CD4-positive, CD25-positive, alpha-beta regulatory T cell (primary cell): ENCODE results near the gene ERVK3-1. TPM values are rescaled to one million over a fixed set of nuclear protein-coding genes. Genes with fewer than 3 reads are reported as not detected.
A peak's percentile ranks its signal among the peaks of the same experiment; 100 is the strongest.

Experiments used
- ATAC-seq, 2 donors: fragments of 150-1000 bp; cut with Tn5 transposase; one replicate each; pipeline ENCODE4 v1.10.0; 2021; ENCODE audit warnings: low read depth in 2 of 2, moderate number of reproducible peaks in 2 of 2, moderate library complexity in 1 of 2
- DNase-seq, 3 donors: peaks; one replicate each; pipeline versions ENCODE4 v3.0.0 to v3.0.0-alpha.2; 2012 to 2022; ENCODE audit warnings: mixed read lengths in 1 of 3
- H3K27ac ChIP-seq: one replicate; pipeline ENCODE4 v1.7.0; 2013; ENCODE audit warnings: mild to moderate bottlenecking, low read length; ENCODE audit not compliant: insufficient read depth, poor library complexity, severe bottlenecking
- H3K27me3 ChIP-seq: one replicate; pipeline ENCODE4 v1.7.0; 2013; ENCODE audit warnings: low read length; ENCODE audit not compliant: control insufficient read depth, insufficient read depth
- H3K36me3 ChIP-seq: one replicate; pipeline ENCODE4 v1.7.0; 2013; ENCODE audit warnings: mild to moderate bottlenecking, low read length, moderate library complexity; ENCODE audit not compliant: control insufficient read depth, insufficient read depth
- H3K4me1 ChIP-seq: 2 replicates; pipeline ENCODE4 v1.7.0; 2013; ENCODE audit warnings: mild to moderate bottlenecking, low read length; ENCODE audit not compliant: insufficient read depth, control insufficient read depth, poor library complexity, severe bottlenecking
- H3K4me3 ChIP-seq: one replicate; pipeline ENCODE4 v1.7.0; 2013; ENCODE audit warnings: low read depth, mild to moderate bottlenecking, low read length, moderate library complexity
- H3K9me3 ChIP-seq, 2 experiments: 1 replicate in 1 of 2; 2 replicates in 1 of 2; pipeline ENCODE4 v1.7.0; 2013; ENCODE audit warnings: low read length in 2 of 2, mild to moderate bottlenecking in 1 of 2, moderate library complexity in 1 of 2; ENCODE audit not compliant: control insufficient read depth in 2 of 2
- H3K27ac Mint-ChIP-seq, 3 donors: one replicate each; pipeline ENCODE4 v1.8.0; 2020 to 2022; ENCODE audit warnings: mild to moderate bottlenecking in 3 of 3, mixed read lengths in 3 of 3, moderate library complexity in 2 of 3
- H3K27me3 Mint-ChIP-seq: one replicate; pipeline ENCODE4 v1.8.0; 2022; ENCODE audit warnings: mild to moderate bottlenecking, mixed read lengths
- H3K36me3 Mint-ChIP-seq: one replicate; pipeline ENCODE4 v1.8.0; 2020; ENCODE audit warnings: mixed read lengths
- H3K4me1 Mint-ChIP-seq, 4 donors: one replicate each; pipeline ENCODE4 v1.8.0; 2020 to 2022; ENCODE audit warnings: mixed read lengths in 4 of 4, mild to moderate bottlenecking in 1 of 4
- H3K4me3 Mint-ChIP-seq, 4 donors: one replicate each; pipeline ENCODE4 v1.8.0; 2020 to 2022; ENCODE audit warnings: mild to moderate bottlenecking in 4 of 4, mixed read lengths in 4 of 4, moderate library complexity in 3 of 4
- H3K9me3 Mint-ChIP-seq, 7 donors: one replicate each; pipeline ENCODE4 v1.8.0; 2020 to 2022; ENCODE audit warnings: mixed read lengths in 7 of 7, mild to moderate bottlenecking in 3 of 7, moderate library complexity in 2 of 7
- polyA plus RNA-seq, 4 donors: library from polyadenylated mRNA; unstranded; fragments of 300-500 nt; fragmentation: Illumina TruSeq; gene quantifications; one replicate each; pipeline ENCODE4 v1.2.3, GENCODE V29; 2021
- total RNA-seq: library from RNA; stranded (reverse); gene quantifications from one replicate; pipeline ENCODE4 v1.2.3, GENCODE V29; 2022

ERVK3-1 gene
- total and polyA plus RNA-seq, 5 donors from 2014 or later = 65.9 to 117 (median 80.6) TPM

GRCh38 chr19:58357481-58358145, 52.4 kb downstream of the ERVK3-1 start:
- no peak for DNase-seq
- Histone ChIP-seq H3K27me3 (no peaks in the 10 kb centered on the region), H3K4me1 (peaks cover 28% of the 10 kb centered on the region), H3K27ac (no peak overlapping the region), H3K9me3 (no peaks in the 10 kb centered on the region), H3K36me3 (no peaks in the 10 kb centered on the region), H3K4me3 (no peak overlapping the region)
- H3K27me3 Mint-ChIP-seq = peaks cover 4% of the 10 kb centered on the region
- peaks cover 0 to 18% (median 4%) of the 10 kb centered on the region in 4 donors for H3K4me1 Mint-ChIP-seq
- no peaks in the 10 kb centered on the region for H3K9me3 Mint-ChIP-seq
- no peak for ATAC-seq
- H3K27ac Mint-ChIP-seq = no peak overlapping the region
- H3K4me3 Mint-ChIP-seq = peak overlapping the region in 2 of 4 donors; percentile 32 to 51
- H3K36me3 Mint-ChIP-seq = no peaks in the 10 kb centered on the region

- H3K27ac ChIP-seq = peak overlapping the region; percentile 76
- no peaks in the 10 kb centered on the region for H3K9me3 ChIP-seq
- Mint-ChIP-seq H3K9me3 (no peaks in the 10 kb centered on the region), H3K4me1 (peaks cover 0 to 11% (median 6%) of the 10 kb centered on the region in 4 donors), H3K36me3 (no peaks in the 10 kb centered on the region), H3K4me3 (peak overlapping the region; percentile 93 to 95 (median 94)), H3K27me3 (peaks cover 4% of the 10 kb centered on the region), H3K27ac (peak overlapping the region; percentile 91 to 93 (median 93))
- peak in 2 of 3 donors; percentile 19 to 64 for DNase-seq
- H3K4me1 ChIP-seq = peaks cover 18% of the 10 kb centered on the region
- H3K27me3 ChIP-seq = no peaks in the 10 kb centered on the region
- H3K4me3 ChIP-seq = peak overlapping the region; percentile 84
- ATAC-seq = no peak
- no peaks in the 10 kb centered on the region for H3K36me3 ChIP-seq
These were observed 56.7 kb downstream of the ERVK3-1 start for GRCh38 chr19:58361900-58362271.

GRCh38 chr19:58362272-58362994, 57.3 kb downstream of the ERVK3-1 start, which contains the start of gene ZNF497:
ZNF497 (minus strand) TSS chr19:58362751; CDS start chr19:58357635, 5,116 bp downstream.
- DNase-seq (peak; percentile 92 to 97 (median 96)), ATAC-seq (peak; percentile 88 to 93)
- H3K4me3 ChIP-seq = peak within 1 kb of the TSS; percentile 84
- no peaks in the 10 kb centered on the region for H3K36me3 ChIP-seq
- H3K27ac ChIP-seq = peak within 1 kb of the TSS; percentile 76
- peaks cover 0 to 11% (median 6%) of the 10 kb centered on the region in 4 donors for H3K4me1 Mint-ChIP-seq
- no peaks in the 10 kb centered on the region for H3K9me3 ChIP-seq
- H3K4me3 Mint-ChIP-seq = peak within 1 kb of the TSS; percentile 93 to 95 (median 94)
- H3K36me3 Mint-ChIP-seq = no peaks in the 10 kb centered on the region
- peaks cover 13% of the 10 kb centered on the region for H3K4me1 ChIP-seq
- H3K27me3 ChIP-seq = no peaks in the 10 kb centered on the region
- H3K27ac Mint-ChIP-seq = peak within 1 kb of the TSS; percentile 91 to 93 (median 93)
- no peaks in the 10 kb centered on the region for H3K9me3 Mint-ChIP-seq
- H3K27me3 Mint-ChIP-seq = peaks cover 4% of the 10 kb centered on the region

- H3K4me3 Mint-ChIP-seq = peak overlapping the region in 1 of 4 donors; percentile 52
- no peaks in the 10 kb centered on the region for H3K9me3 ChIP-seq
- no peak overlapping the region for H3K4me3 ChIP-seq
- no peaks in the 10 kb centered on the region for H3K27me3 ChIP-seq
- ATAC-seq (no peak), DNase-seq (no peak)
- H3K9me3 Mint-ChIP-seq = no peaks in the 10 kb centered on the region
- no peaks in the 10 kb centered on the region for H3K36me3 ChIP-seq
- peaks cover 4% of the 10 kb centered on the region for H3K27me3 Mint-ChIP-seq
- H3K27ac ChIP-seq = no peak overlapping the region
- H3K4me1 ChIP-seq = peaks cover 8% of the 10 kb centered on the region
- H3K27ac Mint-ChIP-seq = no peak overlapping the region
- H3K36me3 Mint-ChIP-seq = no peaks in the 10 kb centered on the region
- H3K4me1 Mint-ChIP-seq = peaks cover 0 to 11% (median 6%) of the 10 kb centered on the region in 4 donors
These were observed 59.0 kb downstream of the ERVK3-1 start for GRCh38 chr19:58364146-58364545.

Other genes starting within 250 kb of the ERVK3-1 start
- gene ZNF135, start 246.1 kb upstream of the ERVK3-1 start, total RNA-seq = 0.39 TPM
- gene ZNF135, start 246.1 kb upstream of the ERVK3-1 start, polyA plus RNA-seq = 1 to 10 TPM in 1 of 4 donors, under 1 TPM in 3; 0.15 to 2.7 (median 0.88) TPM
- gene ZSCAN18, start 207.1 kb upstream of the ERVK3-1 start, total RNA-seq = 13.4 TPM
- 10 to 100 TPM in 2 of 4 donors, 1 to 10 TPM in 2; 3.9 to 17.7 (median 12.0) TPM for gene ZSCAN18, start 207.1 kb upstream of the ERVK3-1 start, polyA plus RNA-seq
- gene ZNF329, start 154.6 kb upstream of the ERVK3-1 start, total RNA-seq = 9.2 TPM
- gene ZNF329, start 154.6 kb upstream of the ERVK3-1 start, polyA plus RNA-seq = 1 to 10 TPM; 2.9 to 9.4 (median 4.8) TPM
- gene ZNF274, start 122.3 kb upstream of the ERVK3-1 start, total RNA-seq = 32.8 TPM
- 10 to 100 TPM; 31.8 to 45.1 (median 38.2) TPM for gene ZNF274, start 122.3 kb upstream of the ERVK3-1 start, polyA plus RNA-seq
- gene ZNF544, start 76.5 kb upstream of the ERVK3-1 start, total RNA-seq = 11.6 TPM
- gene ZNF544, start 76.5 kb upstream of the ERVK3-1 start, polyA plus RNA-seq = 10 to 100 TPM; 16.2 to 20.8 (median 19.2) TPM
- 6.7 TPM for gene ZNF8, start 26.4 kb upstream of the ERVK3-1 start, total RNA-seq
- under 1 TPM; 0.33 to 0.87 (median 0.61) TPM for gene ZNF8, start 26.4 kb upstream of the ERVK3-1 start, polyA plus RNA-seq
- gene ZSCAN22, start 21.6 kb downstream of the ERVK3-1 start, total RNA-seq = 2.1 TPM
- 1 to 10 TPM in 2 of 4 donors, under 1 TPM in 2; 0.31 to 2.6 (median 1.3) TPM for gene ZSCAN22, start 21.6 kb downstream of the ERVK3-1 start, polyA plus RNA-seq
- gene A1BG, start 48.1 kb downstream of the ERVK3-1 start, total RNA-seq = 11.8 TPM
- 10 to 100 TPM; 32.0 to 53.7 (median 39.8) TPM for gene A1BG, start 48.1 kb downstream of the ERVK3-1 start, polyA plus RNA-seq
- 0.27 TPM for gene ZNF497, start 57.4 kb downstream of the ERVK3-1 start, total RNA-seq
- under 1 TPM; 0.34 to 0.79 (median 0.41) TPM for gene ZNF497, start 57.4 kb downstream of the ERVK3-1 start, polyA plus RNA-seq
- 1.1 TPM for gene ZNF837, start 75.7 kb downstream of the ERVK3-1 start, total RNA-seq
- gene ZNF837, start 75.7 kb downstream of the ERVK3-1 start, polyA plus RNA-seq = 1 to 10 TPM; 2.5 to 7.7 (median 4.6) TPM
- gene RPS5, start 81.9 kb downstream of the ERVK3-1 start, total RNA-seq = 747 TPM
- gene RPS5, start 81.9 kb downstream of the ERVK3-1 start, polyA plus RNA-seq = 1,000 to 10,000 TPM in 3 of 4 donors, 100 to 1,000 TPM in 1; 916 to 1,786 (median 1,426) TPM
- 0.39 TPM for gene RNF225, start 90.3 kb downstream of the ERVK3-1 start, total RNA-seq
- gene RNF225, start 90.3 kb downstream of the ERVK3-1 start, polyA plus RNA-seq = not detected
- 1.7 TPM for gene ZNF584, start 103.3 kb downstream of the ERVK3-1 start, total RNA-seq
- gene ZNF584, start 103.3 kb downstream of the ERVK3-1 start, polyA plus RNA-seq = 1 to 10 TPM; 5.4 to 8.8 (median 5.8) TPM
- 1.2 TPM for gene ZNF132, start 134.8 kb downstream of the ERVK3-1 start, total RNA-seq
- gene ZNF132, start 134.8 kb downstream of the ERVK3-1 start, polyA plus RNA-seq = 1 to 10 TPM in 1 of 4 donors, under 1 TPM in 3; 0.76 to 2.0 (median 0.96) TPM
- 6.5 TPM for gene ZNF324B, start 146.2 kb downstream of the ERVK3-1 start, total RNA-seq
- gene ZNF324B, start 146.2 kb downstream of the ERVK3-1 start, polyA plus RNA-seq = 1 to 10 TPM in 1 of 4 donors, under 1 TPM in 3; 0.81 to 1.4 (median 0.90) TPM
- 15.1 TPM for gene ZNF324, start 161.7 kb downstream of the ERVK3-1 start, total RNA-seq
- 10 to 100 TPM in 2 of 4 donors, 1 to 10 TPM in 2; 5.3 to 12.7 (median 10.2) TPM for gene ZNF324, start 161.7 kb downstream of the ERVK3-1 start, polyA plus RNA-seq
- gene ZNF446, start 171.0 kb downstream of the ERVK3-1 start, total RNA-seq = 10.5 TPM
- gene ZNF446, start 171.0 kb downstream of the ERVK3-1 start, polyA plus RNA-seq = 1 to 10 TPM; 1.7 to 5.2 (median 3.8) TPM
- gene SLC27A5, start 206.6 kb downstream of the ERVK3-1 start, total RNA-seq = 5.5 TPM
- gene SLC27A5, start 206.6 kb downstream of the ERVK3-1 start, polyA plus RNA-seq = 10 to 100 TPM; 14.4 to 26.7 (median 20.4) TPM
- gene ZBTB45, start 214.4 kb downstream of the ERVK3-1 start, total RNA-seq = 8.0 TPM
- 1 to 10 TPM; 4.2 to 5.7 (median 4.9) TPM for gene ZBTB45, start 214.4 kb downstream of the ERVK3-1 start, polyA plus RNA-seq
- gene TRIM28, start 238.7 kb downstream of the ERVK3-1 start, total RNA-seq = 379 TPM
- 10 to 100 TPM; 34.5 to 52.4 (median 44.0) TPM for gene TRIM28, start 238.7 kb downstream of the ERVK3-1 start, polyA plus RNA-seq
- 83.1 TPM for gene CHMP2A, start 249.7 kb downstream of the ERVK3-1 start, total RNA-seq
- 100 to 1,000 TPM; 210 to 273 (median 240) TPM for gene CHMP2A, start 249.7 kb downstream of the ERVK3-1 start, polyA plus RNA-seq